HG03521 (cell line): ENCODE results near the gene CXCL12.

Experiments used
- ATAC-seq: cut with Tn5 transposase; IDR thresholded peaks from one replicate; pipeline ENCODE4 v1.9.1; 2021; ENCODE audit warnings: mild to moderate bottlenecking, moderate library complexity; ENCODE audit not compliant: unreplicated experiment

Gene CXCL12

GRCh38 chr10:44364566-44364965, 20.3 kb downstream of the CXCL12 start:
- ATAC-seq: no peak

- no peak for ATAC-seq
Measured at GRCh38 chr10:44363716-44364115, 21.2 kb downstream of the CXCL12 start.

- no peak for ATAC-seq
Measured at GRCh38 chr10:44362866-44363711, 21.8 kb downstream of the CXCL12 start.

GRCh38 chr10:44361109-44361508, 23.8 kb downstream of the CXCL12 start:
- no peak for ATAC-seq

- no peak for ATAC-seq
Measured at GRCh38 chr10:44358080-44358771, 26.7 kb downstream of the CXCL12 start.

GRCh38 chr10:44357023-44357540, 27.8 kb downstream of the CXCL12 start:
- no peak for ATAC-seq

GRCh38 chr10:44356139-44357022, 28.5 kb downstream of the CXCL12 start:
- no peak for ATAC-seq

- ATAC-seq: no peak
Measured at GRCh38 chr10:44355630-44356029, 29.3 kb downstream of the CXCL12 start.

- no peak for ATAC-seq
Measured at GRCh38 chr10:44354771-44355170, 30.1 kb downstream of the CXCL12 start.

- ATAC-seq: no peak
Measured at GRCh38 chr10:44353721-44354120, 31.2 kb downstream of the CXCL12 start.

- no peak for ATAC-seq
Measured at GRCh38 chr10:44353128-44353390, 31.8 kb downstream of the CXCL12 start.

GRCh38 chr10:44352316-44353127, 32.4 kb downstream of the CXCL12 start:
- ATAC-seq: no peak

- ATAC-seq: no peak
Measured at GRCh38 chr10:44348496-44348895, 36.4 kb downstream of the CXCL12 start.

GRCh38 chr10:44347609-44348400, 37.1 kb downstream of the CXCL12 start:
- ATAC-seq: no peak

GRCh38 chr10:44344727-44345126, 40.2 kb downstream of the CXCL12 start:
- ATAC-seq: no peak

GRCh38 chr10:44343843-44344242, 41.1 kb downstream of the CXCL12 start:
- no peak for ATAC-seq

- ATAC-seq: no peak
Measured at GRCh38 chr10:44341886-44342285, 43.0 kb downstream of the CXCL12 start.

- no peak for ATAC-seq
Measured at GRCh38 chr10:44340557-44340956, 44.3 kb downstream of the CXCL12 start.

GRCh38 chr10:44339218-44339617, 45.7 kb downstream of the CXCL12 start:
- no peak for ATAC-seq

- no peak for ATAC-seq
Measured at GRCh38 chr10:44337081-44337480, 47.8 kb downstream of the CXCL12 start.
